GM23338 (cell line): Measurements from ENCODE around the gene SLC23A1.

ENCODE experiments used
- EZH2 ChIP-seq: fragments of 200-600 bp; sonication (generic); IDR thresholded peaks from one replicate; pipeline ENCODE4 v1.8.0; 2017; ENCODE audit warnings: antibody characterized with exemption, mild to moderate bottlenecking, low read depth; ENCODE audit not compliant: unreplicated experiment
- EZH2phosphoT487 ChIP-seq: fragments of 200-600 bp; sonication (generic); IDR thresholded peaks from one replicate; pipeline ENCODE4 v1.8.1; 2018; ENCODE audit warnings: antibody characterized with exemption; ENCODE audit not compliant: unreplicated experiment
- JUNB ChIP-seq: IDR thresholded peaks from one replicate; pipeline ENCODE4 v1.6.1; 2016; ENCODE audit warnings: antibody characterized with exemption; ENCODE audit not compliant: unreplicated experiment
- POLR2AphosphoS5 ChIP-seq: IDR thresholded peaks from 2 replicates; pipeline ENCODE4 v1.6.1; 2016; ENCODE audit warnings: antibody characterized with exemption, low read depth
- ZNF331 ChIP-seq: fragments of 250-450 bp; sonication (Bioruptor Pico); IDR thresholded peaks from 2 replicates; pipeline ENCODE4 v1.5.0; 2020; ENCODE audit warnings: low read depth, mild to moderate bottlenecking, moderate library complexity
- TF ChIP-seq, protein P1 (sequence below), 2 experiments: fragments of 200-600 bp in 1 of 2; sonication (generic) in 1 of 2; conservative IDR thresholded peaks; 2 replicates each; pipeline versions ENCODE4 v1.5.1 to v1.6.1; 2016 to 2017; ENCODE audit warnings: antibody characterized with exemption in 2 of 2, low read depth in 2 of 2, mild to moderate bottlenecking in 2 of 2, moderate library complexity in 1 of 2

GRCh38 chr5:139394654-139395566 is 11.8 kb upstream of the SLC23A1 start, which contains the start of gene PROB1:
- TF ChIP-seq, protein P1, sequence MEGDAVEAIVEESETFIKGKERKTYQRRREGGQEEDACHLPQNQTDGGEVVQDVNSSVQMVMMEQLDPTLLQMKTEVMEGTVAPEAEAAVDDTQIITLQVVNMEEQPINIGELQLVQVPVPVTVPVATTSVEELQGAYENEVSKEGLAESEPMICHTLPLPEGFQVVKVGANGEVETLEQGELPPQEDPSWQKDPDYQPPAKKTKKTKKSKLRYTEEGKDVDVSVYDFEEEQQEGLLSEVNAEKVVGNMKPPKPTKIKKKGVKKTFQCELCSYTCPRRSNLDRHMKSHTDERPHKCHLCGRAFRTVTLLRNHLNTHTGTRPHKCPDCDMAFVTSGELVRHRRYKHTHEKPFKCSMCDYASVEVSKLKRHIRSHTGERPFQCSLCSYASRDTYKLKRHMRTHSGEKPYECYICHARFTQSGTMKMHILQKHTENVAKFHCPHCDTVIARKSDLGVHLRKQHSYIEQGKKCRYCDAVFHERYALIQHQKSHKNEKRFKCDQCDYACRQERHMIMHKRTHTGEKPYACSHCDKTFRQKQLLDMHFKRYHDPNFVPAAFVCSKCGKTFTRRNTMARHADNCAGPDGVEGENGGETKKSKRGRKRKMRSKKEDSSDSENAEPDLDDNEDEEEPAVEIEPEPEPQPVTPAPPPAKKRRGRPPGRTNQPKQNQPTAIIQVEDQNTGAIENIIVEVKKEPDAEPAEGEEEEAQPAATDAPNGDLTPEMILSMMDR (conservative IDR thresholded peaks at IDR 0.05; ENCODE audit: low read depth in 2 of 2) = no peak
- TF ChIP-seq POLR2AphosphoS5 (peak; percentile 17), EZH2phosphoT487 (no peak), ZNF331 (CRISPR knock-in tag) (no peak), JUNB (no peak), EZH2 (no peak)
